ENCODE results near the gene ANXA5.
"Not testable (repeated sequence)": the region's sequence is repeated elsewhere in the genome, so short reads cannot be mapped to it uniquely, and the experiment has no call there.

ANXA5 gene

DNA sequence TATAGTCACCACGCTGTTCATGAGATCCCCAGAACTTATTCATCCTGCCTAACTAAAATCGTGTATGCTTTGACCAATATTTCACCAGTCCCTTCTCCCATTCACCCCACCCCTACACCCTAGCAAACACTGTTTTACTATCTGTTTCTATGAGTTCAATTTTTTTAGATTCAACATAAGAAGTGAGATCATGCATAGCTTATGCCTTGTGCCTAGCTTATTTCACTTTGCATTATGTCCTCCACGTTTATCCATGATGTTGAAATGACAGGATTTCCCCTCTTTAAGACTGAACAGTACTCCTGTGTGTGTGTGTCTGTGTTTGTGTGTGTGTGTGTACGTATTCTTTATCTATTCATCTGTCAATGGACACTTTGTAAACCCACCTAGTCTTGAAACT, 16.8 kb downstream of the ANXA5 start:
- in situ Hi-C loops (cut with HindIII; ENCODE audit: low sequenced_read_pairs) = no loop called here

DNA sequence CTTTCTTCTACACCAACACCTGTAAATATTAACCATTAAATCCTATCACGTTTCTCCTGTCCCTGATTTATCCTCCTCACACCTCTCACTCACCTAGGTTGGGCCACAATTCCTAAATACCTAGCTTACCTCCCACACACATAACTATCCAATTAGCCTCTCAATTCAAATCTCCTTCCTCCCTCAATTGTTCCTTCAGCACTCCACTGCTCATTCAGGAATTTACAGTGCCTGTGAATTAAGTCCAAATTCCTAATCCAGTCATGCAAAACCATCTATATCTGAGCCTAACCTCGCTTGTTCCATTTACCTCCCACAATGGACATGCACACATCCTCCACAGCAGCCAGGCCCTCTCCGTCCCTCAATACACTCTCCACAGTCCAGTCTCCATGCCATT, 17.5 kb downstream of the ANXA5 start:
- in situ Hi-C loops (cut with HindIII; ENCODE audit: low sequenced_read_pairs) = no loop called here

DNA sequence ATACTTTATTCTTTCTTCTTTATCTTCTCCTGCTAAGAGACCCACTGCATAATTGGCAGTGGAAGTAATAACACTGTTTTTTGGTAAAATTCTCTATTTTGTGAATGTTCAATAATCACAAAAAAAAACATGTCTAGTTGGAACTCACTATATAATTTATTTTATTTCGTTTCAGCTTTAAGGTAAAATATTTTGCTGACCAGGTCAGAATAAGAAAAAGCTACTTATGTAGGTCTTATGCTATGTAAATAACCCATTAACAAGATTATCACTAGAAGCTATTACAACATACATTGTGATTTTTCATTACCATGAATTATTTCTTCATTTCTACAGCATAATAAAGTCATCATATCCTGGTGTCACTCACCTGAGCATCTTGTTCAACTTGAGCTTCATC, 19.3 kb downstream of the ANXA5 start:
- in situ Hi-C loops (cut with HindIII; ENCODE audit: low sequenced_read_pairs) = no loop called here

DNA sequence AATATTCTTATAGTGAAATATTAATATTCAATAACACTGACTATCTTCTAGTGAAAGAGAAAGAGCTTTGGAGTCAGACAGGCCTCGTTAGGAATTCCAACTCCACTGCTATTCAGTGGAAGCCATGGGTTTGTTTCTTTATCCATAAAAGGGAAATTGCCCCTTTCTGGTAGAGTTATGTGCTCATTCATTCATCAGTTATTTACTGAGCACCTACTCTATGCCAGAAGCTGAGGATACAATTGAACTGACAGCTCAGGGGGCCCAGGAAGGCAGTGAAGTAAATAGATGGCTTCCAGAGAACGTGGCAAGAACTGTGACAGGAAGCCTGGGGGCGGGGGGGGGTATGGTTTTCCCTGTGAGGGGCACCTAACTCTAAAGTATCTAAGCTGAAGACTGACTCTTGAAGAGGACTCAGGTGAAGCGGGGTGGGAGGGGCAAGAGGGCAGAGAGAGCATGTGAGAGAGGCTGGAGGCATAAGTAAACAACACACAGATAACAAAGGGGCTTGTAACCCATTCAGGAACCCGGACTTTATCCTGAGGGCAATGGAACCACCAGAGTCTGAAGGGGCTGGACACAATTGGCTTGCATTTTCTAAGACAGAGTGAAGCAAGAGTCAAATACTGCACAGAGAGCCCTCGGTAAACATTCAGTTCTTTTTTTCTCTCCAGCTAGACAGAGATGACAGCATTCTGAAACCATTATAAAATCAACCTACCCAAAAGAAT, 20.3 kb downstream of the ANXA5 start:
- in situ Hi-C loops (cut with HindIII; ENCODE audit: low sequenced_read_pairs) = no loop called here

DNA sequence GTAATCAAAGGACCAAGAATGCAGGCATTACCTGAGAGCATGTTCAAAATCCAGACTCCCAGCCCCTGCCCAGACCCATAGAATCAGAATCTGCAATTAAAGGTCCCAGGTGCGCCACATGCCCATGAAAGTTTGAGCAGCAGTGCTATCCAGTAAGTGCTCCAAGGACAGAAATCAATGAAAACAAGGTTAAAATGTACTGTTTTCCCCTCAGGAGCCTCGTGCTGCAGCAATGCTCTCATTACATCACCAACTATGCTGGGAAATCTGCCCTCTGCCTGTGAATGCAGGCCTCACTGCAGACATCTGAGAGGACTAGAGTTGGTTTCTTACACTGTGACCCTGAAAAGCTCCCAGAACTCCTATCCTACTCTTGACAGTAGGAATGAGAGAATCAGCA, 21.1 kb downstream of the ANXA5 start:
- in situ Hi-C loops (cut with HindIII; ENCODE audit: low sequenced_read_pairs) = no loop called here

DNA sequence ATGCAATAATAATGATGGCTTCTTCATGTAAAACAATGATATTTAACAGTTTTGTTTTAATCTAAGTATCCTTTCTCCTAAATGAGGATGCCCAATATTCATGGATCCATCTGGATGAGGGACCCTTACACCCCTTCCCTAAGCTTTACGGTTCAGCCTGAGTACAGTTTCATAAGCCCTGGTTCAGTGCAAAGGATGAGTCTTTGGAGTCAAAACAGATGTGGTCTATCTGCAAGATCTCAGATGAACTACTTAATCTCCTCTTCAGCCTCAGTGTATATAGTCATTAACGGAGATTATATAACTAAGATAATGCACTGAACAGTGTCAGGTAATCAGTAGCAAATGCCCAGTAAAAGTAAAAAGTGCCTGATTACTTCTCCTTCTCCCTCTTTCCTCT, 22.1 kb downstream of the ANXA5 start:
- in situ Hi-C loops (cut with HindIII; ENCODE audit: low sequenced_read_pairs) = no loop called here

DNA sequence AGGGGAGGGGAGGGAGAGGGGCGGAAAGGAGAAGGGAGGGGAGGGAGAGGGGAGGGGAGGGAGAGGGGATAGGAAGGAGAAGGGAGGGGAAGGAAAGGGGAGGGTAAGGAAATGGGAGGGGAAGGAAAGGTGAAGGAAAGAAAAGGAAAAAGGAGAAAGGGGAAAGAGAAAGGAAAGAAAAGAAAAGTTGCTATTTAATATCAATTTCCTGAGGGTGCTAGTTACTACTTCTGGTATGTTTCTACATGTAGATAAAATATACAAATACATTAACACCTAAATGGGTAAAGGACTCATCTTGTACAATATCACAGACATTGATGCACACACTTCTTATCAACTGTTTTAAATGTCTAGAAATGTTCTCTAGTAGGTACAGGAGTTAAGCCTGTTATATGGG, 22.6 kb downstream of the ANXA5 start:
- in situ Hi-C loops (cut with HindIII; ENCODE audit: low sequenced_read_pairs) = no loop called here

DNA sequence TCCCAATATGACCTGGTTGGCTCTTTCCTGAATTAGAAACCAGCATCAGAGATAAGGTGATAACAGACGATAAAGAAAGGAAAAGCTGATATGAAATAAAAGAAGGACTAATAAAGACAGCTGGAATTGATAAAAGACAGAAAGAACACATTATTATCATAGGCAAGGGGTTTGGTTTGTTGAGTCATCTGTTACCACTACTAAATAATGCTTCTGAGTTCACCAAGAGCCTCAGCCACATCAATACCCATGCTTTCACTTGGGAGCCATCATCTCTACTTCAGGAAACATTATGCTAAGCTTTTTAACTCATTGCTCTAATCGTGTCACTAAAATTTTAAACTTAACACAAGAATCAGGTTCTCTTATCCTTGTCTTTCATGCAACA, 27.6 kb downstream of the ANXA5 start:
- in situ Hi-C loops (cut with HindIII; ENCODE audit: low sequenced_read_pairs) = no loop called here

DNA sequence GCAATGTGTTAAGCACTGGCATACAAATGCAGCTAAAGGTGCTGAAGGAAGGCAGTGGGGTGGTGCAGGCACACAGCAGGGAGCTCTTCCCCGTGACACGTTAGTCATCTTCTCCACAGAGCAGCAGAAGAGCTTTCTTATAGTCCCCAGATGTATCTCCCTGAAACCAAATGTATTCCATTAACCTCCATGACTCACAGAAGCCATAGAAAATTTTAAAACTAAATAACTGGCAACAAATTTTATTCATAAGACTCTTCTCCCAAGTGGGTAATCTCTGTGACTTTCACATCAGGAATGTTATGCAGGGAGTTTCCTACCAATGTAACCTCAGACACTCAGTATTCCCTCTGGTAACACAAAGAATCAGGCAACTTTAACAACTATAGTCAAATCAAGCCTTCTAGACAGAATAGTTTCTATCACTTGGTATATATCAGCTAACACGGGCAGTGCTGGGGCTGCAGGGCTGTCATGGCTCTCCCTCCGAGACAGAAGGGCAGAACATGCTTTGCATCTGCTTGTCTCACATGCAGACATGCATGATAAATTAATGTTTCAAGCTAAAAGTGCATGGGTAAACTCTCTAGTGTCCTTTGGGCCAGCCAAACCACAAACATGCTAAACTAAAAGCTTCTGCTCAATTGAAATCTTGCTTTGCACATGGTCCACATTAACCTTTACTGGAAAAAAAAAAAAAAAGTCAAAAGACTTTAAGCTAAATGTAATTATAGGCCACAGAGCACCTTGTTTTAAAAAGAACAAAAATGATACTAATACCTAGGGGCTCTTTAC, 28.2 kb downstream of the ANXA5 start:
- in situ Hi-C loops (cut with HindIII; ENCODE audit: low sequenced_read_pairs) = no loop called here

DNA sequence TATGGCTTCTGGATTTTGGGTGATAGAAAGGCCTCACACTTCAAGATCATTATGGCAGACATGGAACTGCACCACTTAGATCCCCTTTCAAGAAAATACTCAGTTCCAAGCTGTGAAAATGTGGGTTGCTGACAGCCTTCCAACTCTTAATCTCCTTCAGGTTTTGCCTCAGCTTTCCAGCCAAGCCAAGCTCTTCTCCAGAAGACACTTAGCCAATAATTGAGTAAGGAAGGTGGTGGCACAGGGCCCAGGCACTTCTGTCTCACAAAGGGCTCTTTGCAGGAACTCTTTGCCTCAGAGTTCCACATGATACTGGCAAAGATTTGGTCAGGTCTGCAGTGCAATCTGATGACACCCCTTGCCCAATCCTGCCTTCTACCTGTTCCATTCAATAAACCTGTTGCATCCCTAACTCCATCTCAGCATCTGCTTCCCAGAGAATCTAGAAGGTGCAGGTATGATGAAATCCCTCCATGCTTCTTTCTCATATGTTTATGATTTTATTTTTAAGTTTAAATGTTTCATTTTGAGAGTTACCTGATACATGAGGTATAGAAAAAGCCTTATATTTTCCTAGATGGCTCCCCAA, 30.6 kb downstream of the ANXA5 start:
- in situ Hi-C loops (cut with HindIII; ENCODE audit: low sequenced_read_pairs) = no loop called here

DNA sequence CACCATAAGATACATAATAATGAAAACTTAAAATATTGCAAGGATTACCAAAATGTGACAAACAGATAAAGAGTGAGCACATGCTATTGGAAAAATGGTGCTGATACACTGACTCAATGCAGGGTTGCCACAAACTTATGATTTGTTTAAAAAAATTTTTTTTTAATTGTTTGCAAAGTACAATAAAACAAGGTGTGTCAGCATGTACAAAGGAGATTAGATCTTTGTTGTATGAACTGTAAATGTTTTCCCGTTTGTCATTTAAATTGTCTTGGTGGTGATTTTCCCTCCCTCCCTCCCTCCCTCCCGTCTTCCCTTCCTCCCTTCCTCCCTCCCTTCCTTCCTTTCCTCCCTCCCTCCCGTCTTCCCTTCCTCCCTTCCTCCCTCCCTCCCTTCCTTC, 31.4 kb downstream of the ANXA5 start:
- in situ Hi-C loops (cut with HindIII; ENCODE audit: low sequenced_read_pairs) = no loop called here

DNA sequence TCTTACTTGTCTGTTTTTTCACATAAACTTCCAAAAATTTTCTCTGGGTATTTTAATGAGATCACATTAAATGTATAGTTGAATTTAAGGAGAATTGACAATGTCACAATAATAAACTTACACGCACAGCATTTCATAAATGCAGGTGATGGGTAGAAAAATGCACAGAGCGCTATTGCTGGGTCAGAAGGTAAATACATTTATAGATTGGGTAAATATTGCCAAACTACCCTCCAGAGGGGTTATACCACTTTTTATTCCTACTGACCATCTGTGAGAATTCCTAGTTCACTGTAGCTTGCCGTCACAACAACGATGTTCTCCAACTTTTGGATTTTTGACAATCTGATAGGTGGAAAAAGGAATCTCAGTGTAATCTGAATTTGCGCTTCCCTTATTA, 34.6 kb downstream of the ANXA5 start:
- in situ Hi-C loops (cut with HindIII; ENCODE audit: low sequenced_read_pairs) = no loop called here

DNA sequence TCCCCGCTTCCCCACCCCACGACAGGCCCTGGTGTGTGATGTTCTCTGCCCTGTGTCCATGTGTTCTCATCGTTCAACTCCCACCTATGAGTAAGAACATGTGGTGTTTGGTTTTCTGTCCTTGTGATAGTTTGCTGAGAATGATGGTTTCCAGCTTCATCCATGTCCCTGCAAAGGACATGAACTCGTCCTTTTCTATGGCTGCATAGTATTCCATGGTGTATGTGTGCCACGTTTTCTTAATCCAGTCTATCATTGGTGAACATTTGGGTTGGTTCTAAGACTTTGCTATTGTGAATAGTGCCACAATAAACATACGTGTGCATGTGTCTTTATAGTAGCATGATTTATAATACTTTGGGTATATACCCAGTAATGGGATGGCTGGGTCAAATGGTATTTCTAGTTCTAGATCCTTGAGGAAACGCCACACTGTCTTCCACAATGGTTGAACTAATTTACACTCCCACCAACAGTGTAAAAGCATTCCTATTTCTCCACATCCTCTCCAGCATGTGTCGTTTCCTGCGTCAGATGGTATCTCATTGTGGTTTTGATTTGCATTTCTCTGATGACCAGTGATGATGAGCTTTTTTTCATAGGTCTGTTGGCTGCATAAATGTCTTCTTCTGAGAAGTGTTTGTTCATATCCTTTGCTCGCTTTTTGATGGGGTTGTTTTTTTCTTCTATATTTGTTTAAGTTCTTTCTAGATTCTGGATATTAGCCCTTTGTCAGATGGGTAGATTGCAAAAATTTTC, 36.4 kb downstream of the ANXA5 start:
- in situ Hi-C loops (cut with HindIII; ENCODE audit: low sequenced_read_pairs) = not testable (repeated sequence)

DNA sequence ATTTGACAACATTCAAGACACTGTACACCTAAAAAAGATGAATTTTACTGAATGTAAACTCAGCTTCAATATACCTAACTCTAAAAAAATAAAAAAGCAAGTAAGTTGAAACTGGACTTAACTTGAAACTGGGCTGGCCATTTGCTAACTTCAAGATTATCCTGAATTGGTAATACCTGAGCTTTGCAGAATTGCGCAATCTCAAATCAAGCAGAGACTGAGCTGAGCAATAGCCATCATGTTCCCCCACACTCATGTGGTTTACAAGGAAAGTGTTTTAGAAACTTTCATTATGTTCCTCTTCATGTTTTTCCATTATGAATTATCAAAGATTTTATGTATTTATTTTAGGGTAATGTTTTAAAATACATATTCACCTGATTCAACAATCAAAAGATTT, 38.7 kb downstream of the ANXA5 start:
- in situ Hi-C loops (cut with HindIII; ENCODE audit: low sequenced_read_pairs) = no loop called here

DNA sequence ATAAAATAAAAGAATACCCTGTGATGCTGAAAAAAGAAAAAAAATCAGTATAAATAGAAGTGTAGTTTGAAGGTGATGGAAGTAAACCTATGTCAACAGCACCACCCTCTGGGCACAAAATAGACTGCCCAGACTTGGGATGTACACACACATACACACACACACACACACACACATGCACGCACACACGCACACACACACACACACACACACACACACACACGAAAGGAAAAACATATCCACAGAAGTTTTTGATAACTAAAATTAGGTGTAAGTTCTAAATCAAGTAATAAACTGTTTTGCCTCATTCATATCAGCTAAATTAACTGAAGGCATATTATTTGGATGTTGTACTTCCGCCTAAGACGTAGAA, 40.5 kb downstream of the ANXA5 start:
- in situ Hi-C loops (cut with HindIII; ENCODE audit: low sequenced_read_pairs) = no loop called here

DNA sequence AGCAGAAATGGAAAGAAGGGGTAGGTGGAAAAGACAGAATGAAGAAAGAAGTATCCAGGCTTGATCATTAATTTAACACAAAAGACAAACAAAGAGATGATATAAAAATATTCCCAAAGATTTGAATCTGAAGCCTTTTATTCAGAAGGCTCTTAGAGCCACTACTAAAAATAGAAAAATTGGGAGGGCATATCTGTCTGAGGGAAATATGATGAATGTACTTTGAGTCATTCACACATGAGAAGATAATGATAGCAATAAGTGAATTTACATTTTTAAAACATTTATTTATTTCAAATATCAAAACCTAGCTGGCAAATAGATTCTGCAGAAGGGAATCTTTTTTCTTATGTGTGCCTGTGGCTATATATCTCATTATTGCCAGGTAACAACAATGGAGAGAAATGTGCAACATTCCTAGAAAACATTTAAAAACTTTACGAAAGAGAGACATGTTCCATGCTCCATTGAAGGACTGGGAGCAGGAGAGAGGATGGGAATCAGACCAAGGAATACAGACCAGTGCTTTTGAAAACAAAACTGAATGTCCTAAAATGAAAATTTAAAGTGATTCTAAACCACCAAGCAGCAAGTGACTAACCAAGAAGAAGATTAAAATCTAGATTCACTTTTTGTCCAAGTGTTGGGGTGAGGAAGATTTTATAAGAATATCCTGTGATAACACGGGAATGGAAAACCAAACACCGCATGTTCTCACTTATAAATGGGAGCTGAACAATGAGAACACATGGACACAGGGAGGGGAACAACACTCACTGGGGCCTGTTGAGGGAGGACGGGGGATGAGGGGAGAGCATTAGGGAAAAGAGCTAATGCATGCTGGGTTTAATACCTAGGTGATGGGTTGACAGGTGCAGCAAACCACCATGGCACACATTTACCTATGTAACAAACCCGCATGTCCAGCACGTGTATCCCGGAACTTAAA, 41.2 kb downstream of the ANXA5 start:
- in situ Hi-C loops (cut with HindIII; ENCODE audit: low sequenced_read_pairs) = no loop called here

DNA sequence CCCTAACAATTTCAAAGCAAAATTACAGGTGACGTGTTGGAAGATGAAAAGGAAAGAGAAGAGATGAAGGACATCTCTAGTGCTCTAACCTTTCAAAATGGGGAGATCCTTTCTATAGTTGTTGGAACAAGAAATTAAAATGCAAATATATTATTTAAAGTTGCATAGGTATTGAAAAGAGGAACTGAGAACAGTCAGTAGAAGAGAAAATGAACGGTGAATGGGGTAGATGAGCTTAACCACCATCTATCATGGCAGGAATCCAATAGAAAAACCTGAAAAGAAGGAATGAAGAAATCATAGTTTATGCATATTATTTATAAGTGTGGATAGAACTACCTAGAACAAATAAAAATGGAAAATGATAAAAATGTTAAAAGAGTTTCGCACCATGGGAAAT, 42.0 kb downstream of the ANXA5 start:
- in situ Hi-C loops (cut with HindIII; ENCODE audit: low sequenced_read_pairs) = no loop called here

DNA sequence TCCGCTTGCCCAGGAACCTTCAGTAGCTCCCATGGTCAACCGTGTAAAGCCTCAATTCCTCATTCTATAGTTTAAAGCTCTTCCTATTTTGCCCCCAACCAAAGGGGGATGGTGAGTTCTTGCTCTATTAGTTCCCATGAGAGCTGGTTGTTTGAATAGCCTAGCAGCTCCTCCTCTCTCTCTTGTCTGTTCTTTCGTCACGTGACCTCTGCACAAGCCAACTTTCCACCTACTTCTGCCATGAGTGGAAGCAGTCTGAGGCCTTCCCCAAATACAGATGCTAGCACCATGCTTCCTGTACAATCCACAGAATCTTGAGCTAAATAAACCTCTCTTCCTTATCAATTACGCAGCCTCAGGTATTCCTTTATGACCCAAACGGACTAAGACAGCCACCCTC, 42.8 kb downstream of the ANXA5 start:
- in situ Hi-C loops (cut with HindIII; ENCODE audit: low sequenced_read_pairs) = no loop called here

DNA sequence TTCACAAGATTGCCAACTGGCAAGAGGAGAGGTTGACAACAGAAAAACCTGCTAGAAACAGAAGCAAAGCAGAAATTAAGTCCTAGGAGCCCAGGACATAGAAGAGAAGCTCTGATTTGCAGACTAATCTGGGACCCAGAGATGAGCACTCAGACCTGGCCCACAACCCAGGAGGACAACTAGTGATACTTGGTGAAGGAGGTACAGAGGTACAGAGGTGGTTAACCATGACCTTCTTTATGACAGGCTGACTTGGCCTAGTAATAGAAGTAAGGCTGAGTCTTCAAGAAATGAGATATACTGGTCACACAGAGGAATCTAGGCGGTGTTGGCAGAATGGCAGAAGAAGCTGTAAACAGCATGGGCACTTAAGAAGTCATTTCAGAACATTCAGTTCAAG, 43.6 kb downstream of the ANXA5 start:
- in situ Hi-C loops (cut with HindIII; ENCODE audit: low sequenced_read_pairs) = no loop called here

DNA sequence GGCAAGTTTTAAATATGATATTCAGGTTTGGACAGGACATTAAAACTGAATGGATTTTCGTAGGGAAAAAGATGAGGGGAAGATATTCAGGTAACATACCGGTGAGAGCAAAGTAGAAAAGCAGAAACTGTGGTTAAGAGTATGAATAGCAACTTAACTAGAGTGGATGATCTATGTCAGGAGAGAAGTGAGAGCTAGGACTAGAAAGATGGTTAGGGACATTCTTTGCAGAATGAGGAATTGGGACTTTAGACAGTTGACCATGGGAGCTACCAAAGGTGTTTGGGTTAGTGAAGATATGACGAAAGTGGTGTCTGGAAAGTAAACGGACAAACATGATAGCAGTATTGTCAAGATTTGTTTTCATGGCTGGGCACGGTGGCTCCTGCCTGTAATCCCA, 45.2 kb downstream of the ANXA5 start:
- in situ Hi-C loops (cut with HindIII; ENCODE audit: low sequenced_read_pairs) = no loop called here
